GM18909 (cell line): ENCODE data around the gene CD46.

Source experiments
- ATAC-seq: cut with Tn5 transposase; IDR thresholded peaks from one replicate; pipeline ENCODE4 v1.9.1; 2021; ENCODE audit warnings: mild to moderate bottlenecking; ENCODE audit not compliant: unreplicated experiment, poor library complexity

Gene CD46

GRCh38 chr1:207841901-207842300 is 90.0 kb downstream of the CD46 start:
- no peak for ATAC-seq

- no peak for ATAC-seq
Observed at GRCh38 chr1:207842506-207842905, 90.7 kb downstream of the CD46 start.

GRCh38 chr1:207844371-207844770 is 92.5 kb downstream of the CD46 start:
- no peak for ATAC-seq
